Anterior cingulate cortex (tissue), 58 donors: Measurements from ENCODE around the gene CELSR1.

Source experiments
- DNase-seq, 58 donors: peaks; one replicate each; lab custom pipeline; 2025; lab: John Stamatoyannopoulos, UW

The CELSR1 gene

DNA sequence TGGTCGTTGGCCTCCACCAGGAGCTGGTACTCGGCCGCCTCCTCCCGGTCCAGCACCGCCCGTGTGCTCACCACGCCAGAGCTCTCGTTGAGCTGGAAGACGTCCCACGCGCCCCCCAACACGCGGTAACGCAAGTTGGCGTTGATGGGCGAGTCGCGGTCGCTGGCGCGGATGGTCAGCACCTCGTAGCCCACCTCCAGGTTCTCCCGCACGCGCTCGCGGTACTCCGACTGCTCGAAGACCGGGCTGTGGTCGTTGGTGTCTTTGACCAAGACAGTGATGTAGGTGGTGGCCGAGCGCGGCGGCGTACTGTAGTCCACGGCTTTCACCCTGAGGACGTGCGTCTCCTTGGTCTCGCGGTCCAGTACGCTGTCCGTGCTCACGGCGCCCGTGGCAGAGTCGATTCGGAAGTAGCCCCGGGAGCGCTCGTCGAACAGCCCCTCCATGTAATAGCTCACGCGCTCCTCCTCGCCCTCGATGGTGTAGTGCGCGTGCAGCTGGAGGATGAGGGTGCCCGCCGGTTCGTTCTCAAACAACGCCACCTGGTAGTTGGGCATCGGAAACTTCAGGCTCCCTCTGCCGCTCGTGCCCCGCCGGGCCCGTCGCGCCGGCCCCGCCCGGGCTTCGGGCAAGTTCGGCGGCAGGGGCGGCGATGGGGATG is 1.4 kb downstream of the CELSR1 start:
- DNase-seq: no peak

DNA sequence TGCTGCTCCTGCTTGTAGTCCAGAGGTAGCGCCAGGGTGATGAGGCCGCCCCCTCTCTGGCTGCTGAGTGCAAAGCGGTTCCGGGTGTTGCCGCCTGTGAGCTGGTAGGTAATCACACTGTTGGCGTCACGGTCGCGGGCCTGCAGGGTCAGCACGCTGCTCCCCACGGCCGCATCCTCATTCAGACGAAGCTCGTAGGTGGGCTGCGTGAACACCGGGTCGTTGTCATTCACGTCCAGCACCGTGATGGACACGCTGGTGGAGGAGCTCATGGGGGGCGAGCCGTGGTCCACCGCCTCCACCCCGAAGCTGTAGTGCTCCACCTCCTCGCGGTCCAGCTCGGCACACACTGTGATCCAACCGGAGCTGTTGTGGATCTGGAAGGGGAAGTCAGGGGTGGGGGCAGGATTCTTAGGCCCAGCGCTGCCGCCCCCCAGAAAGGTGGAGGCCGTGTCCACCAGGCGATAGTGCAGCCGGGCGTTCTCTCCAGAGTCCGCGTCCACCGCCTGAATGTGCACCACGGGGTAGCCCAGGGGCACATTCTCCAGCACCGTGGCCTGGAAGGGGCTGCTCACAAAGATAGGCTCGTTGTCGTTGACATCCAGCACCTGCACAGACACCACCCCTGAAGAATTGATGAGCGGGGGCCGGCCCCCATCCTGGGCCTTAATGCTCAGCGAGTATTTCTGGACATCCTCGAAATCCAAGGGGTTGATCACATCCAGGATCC is 2.4 kb downstream of the CELSR1 start:
- DNase-seq: no peak

DNA sequence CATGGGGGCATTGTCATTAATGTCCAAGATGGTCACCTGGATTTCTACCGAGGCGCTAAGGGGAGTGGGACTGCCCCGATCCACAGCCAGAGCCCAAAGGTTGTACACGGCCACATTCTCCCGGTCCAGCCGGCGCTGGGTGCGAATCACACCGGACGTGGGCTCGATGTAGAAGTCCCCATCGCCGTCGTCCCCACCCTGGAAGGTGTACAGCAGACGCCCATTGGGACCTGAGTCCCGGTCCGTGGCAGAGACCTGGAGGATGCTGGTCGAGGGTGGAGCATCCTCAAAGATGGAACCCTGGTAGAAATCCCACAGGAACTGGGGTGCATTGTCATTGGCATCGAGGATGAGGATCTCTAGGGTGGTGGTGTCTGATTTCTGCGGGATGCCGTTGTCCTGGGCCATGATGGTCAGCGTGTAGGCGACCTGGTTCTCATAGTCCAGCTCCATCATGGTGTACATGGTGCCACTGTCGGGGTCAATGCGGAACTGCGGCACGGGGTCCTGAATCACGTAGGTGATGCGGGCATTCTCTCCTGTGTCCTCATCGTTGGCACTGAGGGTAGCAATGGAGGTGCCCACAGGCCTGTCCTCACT is 3.1 kb downstream of the CELSR1 start:
- no peak for DNase-seq

DNA sequence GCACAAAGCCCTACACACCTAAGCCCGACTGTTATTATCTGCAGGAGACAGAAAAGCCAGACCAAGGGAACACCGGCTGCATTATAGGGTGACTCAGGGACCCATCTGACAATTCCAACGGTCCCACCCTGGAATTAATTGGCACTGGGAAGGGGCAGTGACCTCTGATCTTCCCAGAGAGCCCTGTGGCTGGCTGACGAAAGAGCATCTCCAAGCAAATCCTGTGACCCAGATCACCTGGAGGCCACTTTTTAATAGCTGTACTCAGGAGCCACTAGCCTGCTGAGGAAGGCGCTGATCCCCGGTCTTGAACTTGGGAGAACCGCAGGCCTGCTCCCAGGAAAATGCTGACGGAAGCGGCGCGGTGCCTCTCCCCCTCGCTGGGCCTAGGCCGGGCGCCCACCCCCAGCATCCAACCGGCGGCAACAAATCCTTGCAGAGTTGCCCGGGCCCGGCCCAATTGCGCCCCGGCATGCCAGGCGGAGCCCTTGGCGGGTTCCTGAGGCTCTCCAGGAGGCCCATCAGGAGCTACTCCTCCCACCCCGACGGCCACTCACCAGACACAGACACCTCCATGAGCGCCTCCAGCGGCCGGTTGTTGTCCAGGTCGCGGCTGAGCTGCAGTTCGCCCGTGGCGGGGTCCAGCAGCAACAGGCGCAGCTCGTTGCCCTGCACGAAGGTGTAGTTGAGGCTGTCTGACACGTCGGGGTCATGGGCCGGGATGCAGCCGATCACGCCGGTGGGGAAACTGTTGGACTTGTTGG is 4.2 kb downstream of the CELSR1 start:
- DNase-seq: no peak

DNA sequence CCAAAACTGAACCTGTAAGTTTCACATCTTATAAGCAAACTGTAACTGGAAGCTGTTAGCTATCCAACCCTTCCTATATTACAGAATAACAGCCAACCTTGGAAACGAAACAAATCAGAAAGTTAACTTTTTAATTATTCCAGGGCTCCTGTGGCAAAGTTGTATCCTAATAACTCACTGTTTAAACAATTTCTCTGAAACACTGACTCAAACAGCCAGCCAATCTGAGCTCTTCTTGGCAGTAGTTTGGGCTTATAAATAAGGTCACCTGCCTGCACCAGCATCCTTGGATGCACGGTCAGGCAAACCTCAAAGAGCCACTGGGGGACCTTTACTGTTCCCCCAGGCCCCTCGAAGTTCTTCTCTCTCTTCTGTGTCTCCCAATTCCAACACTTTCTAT is 5.0 kb downstream of the CELSR1 start:
- DNase-seq: no peak

DNA sequence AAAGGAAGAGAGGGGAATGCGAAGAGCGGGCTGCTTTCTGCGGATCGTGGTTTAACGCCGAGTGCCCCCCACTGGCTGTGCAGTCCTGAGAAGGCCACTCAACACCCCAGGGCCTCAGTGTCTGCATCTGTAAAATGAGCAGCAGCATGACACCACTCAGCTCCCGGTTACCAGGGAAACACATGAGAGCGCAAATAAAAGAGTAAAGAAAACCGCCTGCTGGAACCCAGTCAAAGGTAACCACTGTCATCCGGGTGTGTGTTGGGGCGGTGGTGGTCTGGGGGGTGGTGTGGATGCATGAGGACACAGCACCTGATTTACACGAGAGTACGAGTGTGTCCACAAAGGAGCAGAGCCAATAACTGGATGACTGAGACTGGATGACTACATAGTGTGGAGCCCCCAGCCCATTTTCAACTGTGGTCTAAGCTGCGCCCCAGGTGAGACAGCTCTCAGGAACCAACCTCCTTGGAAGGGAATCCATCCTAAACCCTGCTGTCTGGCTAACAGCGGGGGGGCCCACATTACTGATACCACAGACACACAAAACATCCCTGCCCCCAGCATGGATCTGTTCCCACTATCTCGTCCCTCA is 5.7 kb downstream of the CELSR1 start:
- no peak for DNase-seq

DNA sequence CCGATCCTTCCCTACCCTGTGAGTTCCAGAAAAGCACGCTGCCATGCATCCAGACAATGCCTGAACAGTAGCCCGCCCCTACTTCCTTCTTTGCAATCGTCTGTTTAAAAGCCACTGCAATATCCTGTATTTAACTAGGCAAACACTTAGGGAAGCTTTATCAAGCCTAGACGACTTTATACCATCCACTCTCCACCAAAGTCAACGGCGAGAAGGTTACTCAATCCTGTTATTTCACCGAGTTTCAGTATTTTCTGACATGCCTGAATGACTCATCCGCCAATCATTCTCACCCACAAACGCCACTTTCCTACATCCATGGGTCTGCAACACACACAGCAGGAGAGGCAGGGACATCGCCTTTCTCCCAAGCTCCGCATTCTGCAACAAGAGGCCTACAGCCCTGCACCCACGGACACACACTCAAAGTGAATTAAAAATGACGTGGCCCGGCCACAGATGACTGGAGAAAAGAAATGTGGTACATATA is 9.3 kb downstream of the CELSR1 start:
- DNase-seq: peak in 3 of 58 donors; percentile 6 to 56 (median 42)

DNA sequence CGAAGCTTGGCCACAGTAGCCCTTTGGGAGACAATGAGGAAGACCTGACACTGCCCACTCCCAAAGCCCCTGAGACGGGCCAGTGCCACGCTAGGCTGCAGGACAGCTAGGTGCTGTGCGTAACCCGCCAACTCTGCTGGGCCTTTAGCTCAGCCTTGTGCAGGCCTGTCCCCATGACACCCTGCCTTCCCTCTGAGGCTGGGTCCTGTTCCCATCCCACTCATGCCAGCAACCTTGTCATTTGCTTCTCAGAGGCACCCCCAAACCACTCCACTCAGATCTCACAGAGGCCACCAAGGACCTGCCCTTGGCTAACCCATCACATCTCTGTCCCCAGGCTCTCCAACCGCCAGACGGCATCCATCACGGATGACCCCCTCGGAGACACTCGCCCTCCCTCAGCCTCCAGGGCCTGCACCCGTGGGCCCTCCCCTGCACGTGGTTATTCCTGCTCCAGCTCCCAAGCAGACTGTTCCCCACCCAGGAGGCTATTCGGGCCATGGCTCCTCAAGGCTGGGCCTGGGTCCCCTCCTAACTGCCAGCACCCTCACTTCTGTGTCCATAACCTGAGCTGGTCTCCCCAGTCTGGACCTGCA is 11.1 kb downstream of the CELSR1 start:
- no peak for DNase-seq

DNA sequence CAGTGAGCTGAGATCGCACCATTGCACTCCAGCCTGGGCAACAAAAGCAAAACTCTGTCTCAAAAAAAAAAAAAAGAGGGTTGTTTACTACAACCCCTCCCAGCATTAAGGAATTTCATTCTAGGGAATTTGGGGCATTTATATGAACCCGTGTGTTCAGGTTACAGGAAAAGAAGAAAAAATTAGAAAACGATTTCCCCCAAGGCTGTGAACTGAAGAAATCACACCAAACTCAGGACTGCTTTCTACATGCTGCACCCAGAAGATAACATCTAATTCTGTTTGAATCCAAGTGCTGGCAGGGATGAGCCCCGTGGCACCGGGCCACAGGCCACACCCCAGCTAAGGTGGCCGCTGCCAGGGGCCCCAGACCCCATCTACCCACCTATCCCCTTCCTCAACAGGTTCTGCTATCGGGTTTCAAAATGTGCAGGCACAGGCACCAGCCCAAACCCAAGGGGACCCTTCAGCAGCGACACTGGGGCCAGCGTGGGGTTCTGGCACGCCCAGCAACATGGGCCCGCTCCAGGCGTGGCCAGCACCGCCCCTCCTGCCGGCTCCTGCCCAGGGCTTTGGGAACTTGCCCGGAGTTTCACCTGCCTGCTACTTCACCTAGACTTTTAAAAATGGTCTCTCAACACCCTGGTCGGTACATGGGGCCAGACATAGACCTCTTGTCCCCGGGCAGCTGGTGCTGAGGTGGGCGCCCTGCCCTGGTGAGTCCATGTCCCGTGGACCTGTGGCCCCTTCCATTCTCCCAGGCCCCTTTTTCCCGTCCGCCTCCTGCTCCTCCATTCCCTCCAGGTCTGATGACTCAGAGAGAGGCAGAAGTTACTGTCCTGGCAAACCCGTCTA is 11.8 kb downstream of the CELSR1 start:
- DNase-seq: no peak

DNA sequence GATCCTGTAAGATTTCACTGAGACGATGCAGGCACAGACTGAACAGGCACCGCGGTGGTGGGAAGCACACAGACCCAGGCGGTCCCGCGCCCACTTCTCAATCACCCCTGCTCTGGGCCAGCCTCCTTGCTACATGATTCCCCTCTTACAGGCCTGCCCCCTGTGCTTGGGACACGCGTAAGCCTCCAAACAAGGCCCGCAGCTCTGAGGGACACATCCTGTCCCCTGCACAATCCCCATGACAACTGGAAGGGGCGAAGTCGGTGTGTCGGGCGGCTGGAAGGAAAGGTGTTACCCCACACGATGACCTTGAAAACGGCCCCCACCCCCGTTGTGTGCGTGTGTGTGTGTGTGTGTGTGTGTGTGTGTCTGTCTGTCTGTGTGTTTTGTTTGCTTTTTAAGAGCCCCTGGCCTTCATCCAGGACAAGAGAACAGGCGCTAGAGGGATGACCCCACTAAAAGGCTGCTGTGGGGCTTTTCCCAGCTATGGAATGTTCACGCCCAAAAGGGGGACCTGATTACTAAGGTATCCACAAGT is 13.1 kb downstream of the CELSR1 start:
- DNase-seq: no peak

DNA sequence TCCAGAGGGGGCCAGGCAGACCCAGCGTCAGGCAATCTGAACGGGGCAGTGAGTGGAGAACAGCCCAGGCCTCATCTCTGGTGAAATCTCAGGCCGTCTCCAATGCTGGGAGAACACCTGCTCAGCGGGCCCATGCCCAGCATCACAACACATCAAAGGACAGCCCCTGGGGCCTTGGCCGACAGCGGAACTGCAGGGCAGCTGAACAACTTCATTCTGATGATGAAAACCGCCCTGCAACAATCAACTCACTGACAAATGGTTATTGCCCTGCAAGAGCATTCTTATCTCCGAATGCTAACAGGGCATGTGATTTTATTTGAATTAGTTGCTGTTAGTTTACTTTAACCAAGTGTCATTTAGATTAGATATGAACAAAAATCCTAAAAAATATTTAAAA is 14.6 kb downstream of the CELSR1 start:
- no peak for DNase-seq

DNA sequence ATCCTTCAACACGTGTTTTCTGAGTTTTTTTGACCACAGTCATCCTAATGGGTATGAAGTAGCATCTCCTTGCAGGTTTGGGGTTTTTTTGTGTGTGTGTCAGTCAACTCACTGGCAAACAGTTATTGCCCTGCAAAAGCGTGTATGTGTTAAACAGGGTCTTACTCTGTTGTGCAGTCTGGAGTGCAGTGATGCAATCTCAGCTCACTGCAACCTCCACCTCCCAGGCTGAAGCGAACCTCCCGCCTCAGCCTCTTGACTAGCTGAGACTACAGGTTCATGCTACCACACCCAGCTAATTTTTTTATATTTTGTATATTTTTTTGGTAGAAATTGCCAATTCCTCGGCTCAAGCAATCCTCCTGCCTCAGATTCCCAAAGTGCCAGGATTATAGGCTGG is 15.4 kb downstream of the CELSR1 start:
- no peak for DNase-seq

DNA sequence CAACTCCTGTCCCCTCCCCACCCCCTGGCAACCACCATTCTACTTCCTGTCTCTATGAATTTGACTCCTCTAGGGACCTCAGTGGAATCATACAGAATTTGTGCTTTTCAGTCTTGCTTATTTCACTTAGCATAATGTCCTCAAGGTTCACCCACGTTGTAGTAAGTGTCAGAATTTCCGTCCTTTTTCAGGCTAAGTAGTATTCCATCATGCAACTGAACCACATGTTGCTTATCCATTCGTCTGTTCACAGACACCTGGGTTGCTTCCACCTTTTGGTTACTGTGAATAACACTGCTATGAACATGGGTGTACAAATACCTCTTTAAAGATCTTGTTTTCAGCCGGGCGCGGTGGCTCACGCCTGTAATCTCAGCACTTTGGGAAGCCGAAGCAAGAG is 16.5 kb downstream of the CELSR1 start:
- DNase-seq: no peak

DNA sequence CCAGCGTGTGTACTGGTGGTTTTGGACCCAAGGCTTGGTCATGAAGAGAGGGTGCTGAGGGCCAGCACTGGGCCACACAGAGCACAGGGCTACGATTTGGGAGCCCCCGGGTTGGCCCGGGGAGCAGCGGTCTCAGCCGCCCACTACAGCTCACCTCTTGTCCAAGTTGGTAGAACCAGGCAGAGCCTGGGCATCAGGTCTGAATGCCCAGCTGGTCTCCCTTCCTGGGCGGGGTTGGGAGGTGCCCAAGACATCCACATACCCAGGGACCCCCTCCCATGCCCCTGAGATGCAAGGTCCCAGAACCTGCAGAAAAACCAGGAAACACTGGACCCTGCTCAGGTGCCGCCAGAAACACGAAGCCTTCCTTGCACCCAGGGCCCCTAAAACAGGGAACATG is 18.0 kb downstream of the CELSR1 start:
- DNase-seq: no peak

DNA sequence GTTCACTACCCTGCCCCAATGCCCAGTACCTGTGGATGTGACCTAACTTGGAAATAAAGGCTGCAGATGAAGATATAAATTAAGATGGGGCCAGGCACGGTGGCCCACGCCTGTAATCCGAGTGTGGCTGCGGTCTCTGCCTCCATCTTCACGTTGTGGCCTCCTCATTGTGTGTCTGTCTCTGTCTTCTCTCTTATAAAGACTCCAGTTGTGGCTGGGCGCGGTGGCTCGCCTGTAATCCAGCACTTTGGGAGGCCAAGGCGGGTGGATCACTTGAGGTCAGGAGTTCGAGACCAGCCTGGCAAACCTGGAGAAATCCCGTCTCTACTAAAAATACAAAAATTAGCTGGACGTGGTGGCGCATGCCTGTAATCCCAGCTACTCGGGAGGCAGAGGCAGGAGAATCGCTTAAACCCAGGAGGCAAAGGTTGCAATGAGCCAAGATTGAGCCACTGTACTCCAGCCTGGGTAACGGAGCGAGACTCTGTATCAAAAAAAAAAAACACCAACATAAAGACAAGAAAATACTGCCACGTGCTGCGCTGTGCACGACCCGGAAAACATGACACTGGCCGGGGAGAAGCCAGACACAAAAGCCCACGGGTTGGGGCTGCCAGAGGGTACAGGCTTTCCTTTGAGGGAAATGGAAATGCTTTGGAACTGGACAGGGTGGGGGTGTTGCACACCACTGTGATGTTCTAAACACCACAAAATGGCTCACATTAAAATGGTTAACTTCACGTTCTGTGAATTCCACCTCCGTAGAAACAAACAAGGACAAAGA is 18.7 kb downstream of the CELSR1 start:
- no peak for DNase-seq

DNA sequence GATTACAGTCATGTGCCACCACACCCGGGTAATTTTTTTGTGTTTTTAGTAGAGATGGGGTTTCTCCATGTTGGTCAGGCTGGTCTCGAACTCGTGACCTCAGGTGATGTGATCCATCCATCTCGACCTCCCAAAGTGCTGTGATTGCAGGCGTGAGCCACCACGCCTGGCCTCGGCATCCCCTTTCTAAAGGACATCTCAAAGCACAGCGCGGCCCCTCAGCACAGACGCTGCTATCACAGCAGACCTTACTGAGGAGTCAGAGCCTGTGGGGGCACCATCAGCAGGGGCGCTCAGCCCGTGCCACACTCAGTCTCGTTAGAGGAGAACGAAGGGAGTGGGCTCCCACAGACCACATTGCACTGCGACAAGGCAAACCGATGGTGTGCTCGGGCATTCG is 19.4 kb downstream of the CELSR1 start:
- no peak for DNase-seq

DNA sequence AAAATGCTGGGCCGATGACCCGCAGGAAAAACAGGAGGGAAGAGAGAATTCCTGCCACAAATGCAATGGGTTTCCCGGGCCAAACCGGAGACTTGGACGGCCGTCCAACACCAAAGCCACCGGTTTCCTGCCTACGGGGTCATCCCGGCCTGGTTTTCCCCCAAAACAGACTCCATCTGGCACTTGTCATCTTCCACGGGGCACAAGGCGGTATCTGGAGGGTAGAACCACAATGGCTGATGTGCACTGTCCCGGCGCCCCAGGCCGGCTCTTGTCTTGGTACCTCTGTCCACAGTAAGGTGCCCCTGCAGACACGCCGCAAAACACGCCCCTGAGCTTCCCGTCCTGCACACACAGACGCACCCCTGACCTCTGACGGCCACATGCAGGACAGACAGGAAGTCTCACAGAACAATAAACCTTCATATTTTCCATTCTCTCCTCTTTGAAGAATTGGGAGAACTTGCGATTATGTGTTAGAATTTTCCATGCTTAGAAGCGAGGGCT is 20.1 kb downstream of the CELSR1 start:
- DNase-seq: no peak

DNA sequence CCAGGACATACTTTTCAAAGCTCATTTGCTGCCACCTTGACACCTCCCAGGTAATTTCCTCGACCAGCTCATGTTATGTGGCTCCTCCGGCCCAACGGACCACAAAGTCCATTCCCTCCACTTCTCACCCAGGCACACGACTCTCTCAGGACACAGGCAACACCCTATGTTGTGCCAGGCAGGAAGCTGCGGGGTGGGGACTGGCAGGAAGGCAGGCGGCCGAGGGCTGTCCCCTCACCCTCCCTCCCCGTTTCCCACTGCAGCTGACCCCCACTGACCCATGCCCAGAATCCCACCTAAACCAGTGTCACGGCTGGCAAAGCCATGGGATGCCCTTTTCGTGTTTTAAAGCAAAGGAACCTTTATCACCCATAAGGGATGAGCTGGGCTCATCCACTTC is 20.8 kb downstream of the CELSR1 start:
- DNase-seq: no peak
